ENCODE measurements around the gene MRPS23. TPM values are rescaled to one million over a fixed set of nuclear protein-coding genes. Genes with fewer than 3 reads are reported as not detected.

The MRPS23 gene
- total and polyA plus RNA-seq, 10 donors: 7.3 to 29.2 (median 23.3) TPM

DNA sequence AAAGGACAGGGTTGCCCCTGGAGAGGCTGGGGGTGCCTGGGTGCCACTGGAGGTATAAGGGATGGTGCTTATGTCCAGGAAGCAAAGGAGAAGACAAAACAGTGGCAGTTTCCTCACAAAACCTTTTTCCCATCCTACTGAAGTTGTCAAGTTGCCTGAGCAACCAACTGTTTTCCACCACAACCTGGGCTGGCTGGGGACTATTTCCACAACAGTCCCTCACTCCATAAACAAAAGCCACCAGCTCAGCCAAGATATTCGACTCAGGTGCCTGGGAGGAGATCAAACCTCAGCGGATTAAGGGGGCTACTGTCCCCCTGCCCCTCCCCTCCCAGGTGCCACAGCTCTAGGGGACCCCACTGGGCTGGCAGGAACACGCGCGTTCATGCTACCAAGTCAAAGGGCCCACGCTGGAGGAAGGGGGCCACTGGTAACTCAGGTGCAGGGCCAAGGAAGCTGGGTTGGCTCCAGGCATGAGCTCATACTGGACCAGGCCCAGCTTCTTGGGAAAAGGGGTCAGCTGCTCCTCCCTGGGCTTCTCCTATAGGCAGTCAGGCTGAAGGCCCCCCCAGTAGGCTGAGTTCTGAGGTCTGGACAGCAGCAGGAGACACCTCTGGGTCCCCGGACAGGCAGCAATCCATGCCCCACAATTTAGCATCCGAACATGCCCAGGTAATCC lies 45.7 kb upstream of the MRPS23 start:
- TF ChIP-seq POLR2AphosphoS5 (IDR thresholded peaks at IDR 0.05): no peak
- TF ChIP-seq, protein P1, sequence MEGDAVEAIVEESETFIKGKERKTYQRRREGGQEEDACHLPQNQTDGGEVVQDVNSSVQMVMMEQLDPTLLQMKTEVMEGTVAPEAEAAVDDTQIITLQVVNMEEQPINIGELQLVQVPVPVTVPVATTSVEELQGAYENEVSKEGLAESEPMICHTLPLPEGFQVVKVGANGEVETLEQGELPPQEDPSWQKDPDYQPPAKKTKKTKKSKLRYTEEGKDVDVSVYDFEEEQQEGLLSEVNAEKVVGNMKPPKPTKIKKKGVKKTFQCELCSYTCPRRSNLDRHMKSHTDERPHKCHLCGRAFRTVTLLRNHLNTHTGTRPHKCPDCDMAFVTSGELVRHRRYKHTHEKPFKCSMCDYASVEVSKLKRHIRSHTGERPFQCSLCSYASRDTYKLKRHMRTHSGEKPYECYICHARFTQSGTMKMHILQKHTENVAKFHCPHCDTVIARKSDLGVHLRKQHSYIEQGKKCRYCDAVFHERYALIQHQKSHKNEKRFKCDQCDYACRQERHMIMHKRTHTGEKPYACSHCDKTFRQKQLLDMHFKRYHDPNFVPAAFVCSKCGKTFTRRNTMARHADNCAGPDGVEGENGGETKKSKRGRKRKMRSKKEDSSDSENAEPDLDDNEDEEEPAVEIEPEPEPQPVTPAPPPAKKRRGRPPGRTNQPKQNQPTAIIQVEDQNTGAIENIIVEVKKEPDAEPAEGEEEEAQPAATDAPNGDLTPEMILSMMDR (IDR thresholded peaks at IDR 0.05 in 8 of 11, conservative IDR thresholded peaks at IDR 0.05 in 3 of 11): no peak
- no peak for TF ChIP-seq POLR2A (IDR thresholded peaks at IDR 0.05)
- DNase-seq: no peak
- Histone ChIP-seq H3K27me3 (replicated peaks in 1 of 7) (peaks cover 0 to 8% (median 0%) of the 10 kb centered on the region in 7 donors), H3K27ac (no peak overlapping the region), H3K36me3 (no peaks in the 10 kb centered on the region), H3K9me3 (no peaks in the 10 kb centered on the region), H3K4me1 (peaks cover 19 to 93% (median 57%) of the 10 kb centered on the region in 6 donors), H3K4me3 (no peak overlapping the region)
- intact Hi-C loops (cut with DNase I; ENCODE audit: low total_unique reads): loop anchor here (10.0 kb wide), 1 partner anchor 219 kb away; no protein-coding TSS in a partner anchor
- WGBS, 5 donors: 83 to 94% (median 91%) methylated on average over 4 to 8 of the region's 8 CpGs

DNA sequence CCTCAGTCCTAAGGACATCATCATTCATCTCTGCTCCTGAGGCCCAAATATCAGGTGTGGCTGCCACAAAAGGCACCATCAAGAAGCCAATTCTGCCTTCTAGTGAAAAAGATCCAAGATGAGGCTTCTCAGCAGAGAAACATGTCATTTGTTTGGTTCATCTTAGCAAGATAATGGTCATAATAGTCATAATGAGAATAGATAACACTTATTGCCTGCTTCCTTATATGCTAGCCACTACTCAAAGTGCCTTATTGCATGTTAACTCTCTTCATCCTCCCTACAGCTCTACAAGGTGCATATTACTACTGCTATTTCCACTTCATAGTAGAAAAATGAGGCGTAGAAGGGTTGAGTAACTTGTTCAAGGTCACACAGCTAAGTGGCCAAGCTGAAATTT lies 45.0 kb upstream of the MRPS23 start:
- peak overlapping the region in 2 of 8 donors; percentile 87 to 92 for H3K27ac ChIP-seq
- peaks cover 17 to 93% (median 56%) of the 10 kb centered on the region in 6 donors for H3K4me1 ChIP-seq
- TF ChIP-seq POLR2A (IDR thresholded peaks at IDR 0.05) (no peak), POLR2AphosphoS5 (IDR thresholded peaks at IDR 0.05) (no peak)
- TF ChIP-seq, protein P1 (IDR thresholded peaks at IDR 0.05 in 8 of 11, conservative IDR thresholded peaks at IDR 0.05 in 3 of 11): no peak
- H3K4me3 ChIP-seq: no peak overlapping the region
- WGBS, 5 donors: 81 to 100% (median 91%) methylated on average over 1 of the region's 1 CpG
- H3K27me3 ChIP-seq (replicated peaks in 1 of 7): peaks cover 0 to 8% (median 0%) of the 10 kb centered on the region in 7 donors
- H3K36me3 ChIP-seq: no peaks in the 10 kb centered on the region
- DNase-seq: no peak
- H3K9me3 ChIP-seq: no peaks in the 10 kb centered on the region
- intact Hi-C loops (cut with DNase I; ENCODE audit: low total_unique reads): loop anchor here (5.0 to 10.0 kb wide), 2 partner anchors 102 to 220 kb away; no protein-coding TSS in a partner anchor

DNA sequence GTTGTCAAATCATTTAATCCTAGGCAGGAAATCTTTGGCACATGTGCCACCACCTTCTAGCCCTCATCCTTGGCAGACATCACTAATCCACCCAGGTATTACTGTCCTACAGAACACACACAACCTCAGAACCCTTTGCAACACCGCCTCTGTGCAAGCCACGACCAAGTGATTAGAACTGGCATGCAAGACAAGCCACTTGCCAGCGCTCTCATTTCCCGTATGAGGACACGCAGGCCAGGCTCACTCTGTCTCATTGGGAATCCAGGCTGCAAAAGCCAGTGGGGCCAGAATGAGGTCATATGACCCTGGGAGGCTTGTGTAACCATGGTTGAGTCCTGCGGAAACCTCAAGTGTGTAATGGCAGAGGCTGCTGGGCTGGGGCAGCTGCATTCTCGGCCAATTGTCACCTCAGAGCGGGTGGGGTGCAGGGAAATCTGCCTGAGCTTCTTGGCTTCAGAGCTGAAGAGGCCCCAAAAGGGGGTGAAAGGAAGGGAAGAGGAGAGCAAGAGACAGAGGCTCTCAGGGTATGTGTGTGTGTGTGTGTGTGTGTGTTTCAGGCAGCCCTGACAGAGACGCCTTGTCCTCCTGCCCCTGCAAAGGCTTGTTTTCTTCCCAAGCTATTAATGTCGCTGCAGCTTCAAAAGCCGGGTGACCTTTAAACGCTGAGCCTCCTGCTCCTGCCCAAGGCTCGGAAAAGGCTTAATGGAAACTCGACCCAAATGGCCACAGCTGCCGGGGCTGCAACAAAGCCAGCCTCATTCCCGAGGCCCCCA lies 43.2 kb upstream of the MRPS23 start:
- Histone ChIP-seq H3K27me3 (replicated peaks in 1 of 7) (peaks cover 0 to 8% (median 0%) of the 10 kb centered on the region in 7 donors), H3K4me3 (peak overlapping the region in 3 of 8 donors; percentile 18 to 44 (median 19)), H3K4me1 (peaks cover 7 to 83% (median 47%) of the 10 kb centered on the region in 6 donors), H3K27ac (peak overlapping the region; percentile 53 to 92 (median 86)), H3K36me3 (no peaks in the 10 kb centered on the region), H3K9me3 (no peaks in the 10 kb centered on the region)
- intact Hi-C loops (cut with DNase I; ENCODE audit: low total_unique reads): loop anchor here (5.0 to 10.0 kb wide), 2 partner anchors 104 to 222 kb away; no protein-coding TSS in a partner anchor
- TF ChIP-seq, protein P1 (IDR thresholded peaks at IDR 0.05 in 8 of 11, conservative IDR thresholded peaks at IDR 0.05 in 3 of 11): peak in 3 of 11 experiments; percentile 1 to 35 (median 6)
- TF ChIP-seq POLR2AphosphoS5 (IDR thresholded peaks at IDR 0.05): peak; percentile 7 to 79 (median 76)
- no peak for TF ChIP-seq POLR2A (IDR thresholded peaks at IDR 0.05)
- DNase-seq: peak; percentile 90
- WGBS, 5 donors: 15 to 28% (median 22%) methylated on average over 12 to 16 of the region's 16 CpGs
